ENCODE results near the gene LSS.

LSS gene

GRCh38 chr21:46234436-46234950 lies 5.9 kb upstream of the LSS start:
- no peak for TF ChIP-seq TEAD4 (IDR thresholded peaks at IDR 0.05)
- no peak for TF ChIP-seq FOXM1 (IDR thresholded peaks at IDR 0.05; ENCODE audit: borderline replicate concordance, low read depth)
- TF ChIP-seq TAF1 (IDR thresholded peaks at IDR 0.05; ENCODE audit: low read depth) = no peak
- no peak for TF ChIP-seq EGR1 (IDR thresholded peaks at IDR 0.05)

- TF ChIP-seq REST (IDR thresholded peaks at IDR 0.05; ENCODE audit: low read depth) (no peak), EP300 (IDR thresholded peaks at IDR 0.05; ENCODE audit: borderline replicate concordance) (no peak), TEAD4 (IDR thresholded peaks at IDR 0.05) (no peak), ZBTB7A (IDR thresholded peaks at IDR 0.05; ENCODE audit: low read depth) (no peak), MAX (IDR thresholded peaks at IDR 0.05) (no peak), YY1 (IDR thresholded peaks at IDR 0.05; ENCODE audit: low read depth) (no peak), CEBPB (IDR thresholded peaks at IDR 0.05) (no peak), TCF12 (IDR thresholded peaks at IDR 0.05; ENCODE audit: low read depth) (no peak), RAD21 (IDR thresholded peaks at IDR 0.05; ENCODE audit: low read depth) (no peak), FOXM1 (IDR thresholded peaks at IDR 0.05; ENCODE audit: borderline replicate concordance, low read depth) (no peak), EGR1 (IDR thresholded peaks at IDR 0.05) (no peak), CREB1 (IDR thresholded peaks at IDR 0.05; ENCODE audit: low read depth) (no peak), NFIC (IDR thresholded peaks at IDR 0.05) (no peak), USF1 (IDR thresholded peaks at IDR 0.05) (no peak), TAF1 (IDR thresholded peaks at IDR 0.05; ENCODE audit: low read depth) (no peak)
These were observed 1.3 kb upstream of the LSS start for GRCh38 chr21:46229923-46230260.

- TF ChIP-seq TAF1 (IDR thresholded peaks at IDR 0.05; ENCODE audit: low read depth) (peak; percentile 35; the same call in 1 of the 2 replicates), RAD21 (IDR thresholded peaks at IDR 0.05; ENCODE audit: low read depth) (no peak), YY1 (IDR thresholded peaks at IDR 0.05; ENCODE audit: low read depth) (0 out of 2 replicates have a peak, but pooled peaks have one; percentile 4), TEAD4 (IDR thresholded peaks at IDR 0.05) (no peak; the same call in 1 of the 2 replicates), CEBPB (IDR thresholded peaks at IDR 0.05) (no peak), TCF12 (IDR thresholded peaks at IDR 0.05; ENCODE audit: low read depth) (no peak), MAX (IDR thresholded peaks at IDR 0.05) (peak; percentile 91), CREB1 (IDR thresholded peaks at IDR 0.05; ENCODE audit: low read depth) (no peak), EGR1 (IDR thresholded peaks at IDR 0.05) (no peak; the same call in 1 of the 2 replicates), NFIC (IDR thresholded peaks at IDR 0.05) (no peak), ZBTB7A (IDR thresholded peaks at IDR 0.05; ENCODE audit: low read depth) (no peak), FOXM1 (IDR thresholded peaks at IDR 0.05; ENCODE audit: borderline replicate concordance, low read depth) (no peak), USF1 (IDR thresholded peaks at IDR 0.05) (no peak), EP300 (IDR thresholded peaks at IDR 0.05; ENCODE audit: borderline replicate concordance) (peak; percentile 22; the same call in 1 of the 2 replicates), REST (IDR thresholded peaks at IDR 0.05; ENCODE audit: low read depth) (no peak)
These were observed 754 bp upstream of the LSS start for GRCh38 chr21:46229133-46229922.

- no peak for TF ChIP-seq YY1 (IDR thresholded peaks at IDR 0.05; ENCODE audit: low read depth)
- TF ChIP-seq CEBPB (IDR thresholded peaks at IDR 0.05) = no peak
- no peak for TF ChIP-seq EP300 (IDR thresholded peaks at IDR 0.05; ENCODE audit: borderline replicate concordance)
- no peak for TF ChIP-seq CREB1 (IDR thresholded peaks at IDR 0.05; ENCODE audit: low read depth)
- no peak for TF ChIP-seq EGR1 (IDR thresholded peaks at IDR 0.05)
- no peak for TF ChIP-seq USF1 (IDR thresholded peaks at IDR 0.05)
- TF ChIP-seq MAX (IDR thresholded peaks at IDR 0.05) = no peak
- no peak for TF ChIP-seq REST (IDR thresholded peaks at IDR 0.05; ENCODE audit: low read depth)
- TF ChIP-seq TAF1 (IDR thresholded peaks at IDR 0.05; ENCODE audit: low read depth) = no peak
- TF ChIP-seq FOXM1 (IDR thresholded peaks at IDR 0.05; ENCODE audit: borderline replicate concordance, low read depth) = no peak
- no peak for TF ChIP-seq ZBTB7A (IDR thresholded peaks at IDR 0.05; ENCODE audit: low read depth)
- TF ChIP-seq NFIC (IDR thresholded peaks at IDR 0.05) = no peak
These were observed 696 bp downstream of the LSS start for GRCh38 chr21:46227811-46228344.
